ENCODE data around the gene FAM118A.
"Not testable (repeated sequence)": the region's sequence is repeated elsewhere in the genome, so short reads cannot be mapped to it uniquely, and the experiment has no call there.

Gene FAM118A

DNA sequence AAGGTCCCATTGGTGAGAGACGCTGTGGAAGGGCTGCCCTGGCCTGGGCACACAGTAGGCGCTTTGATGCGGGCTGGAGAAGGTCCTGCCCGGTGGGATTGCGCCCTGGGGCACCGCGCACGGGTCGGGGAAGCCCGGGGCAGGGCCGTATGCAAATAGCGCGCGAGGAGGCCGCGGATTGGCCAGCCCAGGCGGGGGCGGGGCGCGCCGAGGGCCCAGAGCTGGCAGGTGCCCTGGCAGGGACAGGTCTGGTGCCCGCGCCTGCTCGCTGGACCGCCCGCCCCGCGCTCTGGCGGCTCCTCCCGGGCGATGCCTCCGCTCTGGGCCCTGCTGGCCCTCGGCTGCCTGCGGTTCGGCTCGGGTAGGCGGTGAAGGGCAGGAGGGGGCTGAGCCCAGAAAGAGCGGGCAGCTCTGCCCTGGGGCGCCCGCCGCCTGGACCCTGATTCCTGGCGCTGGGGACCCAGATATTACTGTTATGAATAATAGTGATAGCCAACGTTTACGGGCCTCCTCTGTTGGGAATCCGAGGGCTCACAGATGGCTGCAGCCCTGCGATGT lies 24.9 kb upstream of the FAM118A start, which contains the start of gene UPK3A:
TSS of gene UPK3A (plus strand) at position 245 of the 558 bp plus-strand sequence. CDS start at position 310, 65 bp downstream.
- no peak for DNase-seq

- DNase-seq = no peak
These were observed 24.3 kb upstream of the FAM118A start for GRCh38 chr22:45285263-45286058.

GRCh38 chr22:45286854-45287551 lies 22.7 kb upstream of the FAM118A start:
- no peak for DNase-seq

DNA sequence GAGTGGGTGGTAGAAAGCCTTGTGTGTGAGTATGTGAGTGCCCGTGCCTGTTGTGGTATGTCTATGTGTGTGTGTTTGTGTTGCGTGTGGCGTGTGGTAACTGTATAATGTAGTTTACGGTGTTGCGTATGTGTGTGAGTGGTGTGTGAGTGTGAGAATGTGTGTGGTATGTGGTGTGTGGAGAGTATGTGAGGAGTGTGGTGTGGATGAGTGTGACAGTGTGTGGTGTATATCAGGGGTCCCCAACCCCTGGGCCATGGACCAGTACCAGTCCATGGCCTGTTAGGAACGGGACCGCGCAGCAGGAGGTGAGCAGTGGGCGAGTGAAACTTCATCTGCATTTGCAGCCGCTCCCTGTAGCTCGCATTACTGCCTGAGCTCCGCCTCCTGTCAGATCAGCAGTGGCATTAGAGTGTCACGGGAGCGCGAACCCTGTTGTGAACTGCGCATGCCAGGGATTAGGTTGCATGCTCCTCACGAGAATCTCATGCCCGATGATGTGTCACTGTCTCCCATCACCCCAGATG lies 19.3 kb upstream of the FAM118A start:
- no peak for DNase-seq

- DNase-seq = no peak
These were observed 18.4 kb upstream of the FAM118A start for GRCh38 chr22:45291061-45291930.

GRCh38 chr22:45291931-45292290 lies 17.8 kb upstream of the FAM118A start:
- no peak for DNase-seq

GRCh38 chr22:45292731-45293442 lies 16.8 kb upstream of the FAM118A start:
- no peak for DNase-seq

- no peak for DNase-seq
These were observed 15.7 kb upstream of the FAM118A start for GRCh38 chr22:45294030-45294429.

- not testable (repeated sequence) for DNase-seq
These were observed 14.7 kb upstream of the FAM118A start for GRCh38 chr22:45295004-45295403.

GRCh38 chr22:45295492-45295891 lies 14.2 kb upstream of the FAM118A start:
- DNase-seq = no peak

- no peak for DNase-seq
These were observed 13.0 kb upstream of the FAM118A start for GRCh38 chr22:45296628-45297297.

DNA sequence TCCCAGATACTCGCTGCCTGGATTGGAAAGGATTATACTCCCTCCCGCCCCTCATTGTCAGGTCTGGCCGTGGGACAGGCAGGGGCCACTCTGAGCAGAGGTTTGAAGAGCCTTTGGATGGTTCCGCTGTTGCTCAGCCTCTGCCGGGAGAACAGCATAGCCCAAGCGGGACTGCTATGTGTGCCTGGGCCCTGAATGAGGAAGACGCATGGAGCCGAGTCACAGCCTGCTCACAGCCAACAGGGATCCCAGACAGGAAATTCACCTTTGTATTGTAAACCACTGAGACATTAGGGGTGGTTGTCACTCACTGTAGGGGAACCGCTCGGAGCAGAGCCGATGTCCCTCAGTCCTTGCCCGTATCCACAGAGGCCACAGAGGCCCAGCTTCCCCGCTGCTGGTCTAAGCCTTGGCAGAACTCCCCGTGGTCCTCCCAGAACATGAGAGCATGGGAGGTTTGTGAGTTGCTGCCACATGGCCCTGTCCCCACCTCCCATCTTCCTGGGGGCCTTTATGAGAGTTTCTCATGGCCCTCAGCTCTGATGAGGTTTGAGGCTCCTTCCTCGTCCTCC lies 10.7 kb upstream of the FAM118A start:
- DNase-seq = no peak

DNA sequence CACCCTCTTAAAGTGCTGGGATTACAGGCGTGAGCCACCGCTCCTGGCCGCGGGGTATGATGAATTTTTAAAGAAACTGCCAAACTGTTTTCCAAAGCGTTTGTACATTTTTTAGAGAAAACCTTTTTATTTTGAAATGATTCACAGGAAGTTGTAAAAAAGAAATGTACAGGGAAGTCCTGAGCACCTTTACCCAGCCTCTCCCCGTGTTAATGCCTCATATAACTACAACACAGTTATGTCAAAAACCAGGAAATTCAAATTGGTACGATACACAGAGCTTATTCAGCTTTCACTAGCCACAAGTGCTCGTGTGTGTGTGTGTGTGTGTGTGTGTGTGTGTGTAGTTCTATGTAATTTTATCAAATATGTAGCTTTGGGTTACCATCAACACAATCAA lies 7.0 kb upstream of the FAM118A start:
- no peak for DNase-seq

GRCh38 chr22:45303181-45303580 lies 6.6 kb upstream of the FAM118A start:
- DNase-seq = no peak

- DNase-seq = no peak
These were observed 4.8 kb upstream of the FAM118A start for GRCh38 chr22:45304971-45305370.

DNA sequence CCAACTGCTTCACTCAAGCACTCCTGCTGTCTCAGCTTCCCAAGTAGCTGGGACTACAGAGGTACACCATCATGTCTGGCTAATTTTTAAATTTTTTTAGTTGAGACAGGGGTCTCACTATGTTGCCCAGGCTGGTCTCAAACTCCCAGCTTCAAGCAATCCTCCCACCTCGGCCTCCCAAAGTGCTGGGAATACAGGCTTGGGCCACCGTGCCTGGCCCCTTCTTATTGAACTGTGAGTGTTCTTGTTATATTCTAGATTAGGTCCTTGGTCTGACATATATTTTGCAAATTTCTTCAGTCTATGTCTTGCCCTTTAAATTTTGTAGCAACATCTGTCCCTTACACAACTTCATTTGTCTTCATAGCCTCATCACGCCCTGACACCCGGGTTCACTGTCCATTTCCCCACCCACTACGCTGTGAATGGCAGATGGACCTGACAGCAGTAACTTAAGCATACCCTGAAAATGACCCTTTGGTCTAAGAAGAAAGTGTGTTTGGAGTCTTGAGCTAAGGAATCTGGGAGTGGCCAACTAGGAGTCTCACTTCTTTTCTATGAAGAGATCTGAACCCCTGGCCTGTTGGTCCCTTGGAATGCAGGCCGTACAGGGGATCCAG lies 4.2 kb upstream of the FAM118A start:
- no peak for DNase-seq

GRCh38 chr22:45306139-45306538 lies 3.6 kb upstream of the FAM118A start:
- no peak for DNase-seq

- DNase-seq = no peak
These were observed 1.3 kb upstream of the FAM118A start for GRCh38 chr22:45308391-45308956.

GRCh38 chr22:45308957-45309421 lies 745 bp upstream of the FAM118A start:
- DNase-seq = no peak

- DNase-seq = no peak
These were observed 720 bp downstream of the FAM118A start for GRCh38 chr22:45310331-45310976.
